Fibroblast of mammary gland (primary cell): Measurements from ENCODE around the gene DAAM1.

Source experiments
- DNase-seq: peaks from one replicate; pipeline ENCODE4 v3.0.0-alpha.2; 2010; ENCODE audit warnings: low read depth
- H3K4me3 ChIP-seq: 2 replicates; pipeline ENCODE4 v1.5.1; 2011; ENCODE audit warnings: low read depth, mild to moderate bottlenecking, low read length, moderate library complexity; ENCODE audit not compliant: control insufficient read depth
- TF ChIP-seq, protein P1 (sequence below): conservative IDR thresholded peaks from 2 replicates; pipeline ENCODE4 v1.5.1; 2011; ENCODE audit warnings: low read depth, low read length, inconsistent platforms; ENCODE audit not compliant: control insufficient read depth, insufficient read depth

Gene DAAM1

DNA sequence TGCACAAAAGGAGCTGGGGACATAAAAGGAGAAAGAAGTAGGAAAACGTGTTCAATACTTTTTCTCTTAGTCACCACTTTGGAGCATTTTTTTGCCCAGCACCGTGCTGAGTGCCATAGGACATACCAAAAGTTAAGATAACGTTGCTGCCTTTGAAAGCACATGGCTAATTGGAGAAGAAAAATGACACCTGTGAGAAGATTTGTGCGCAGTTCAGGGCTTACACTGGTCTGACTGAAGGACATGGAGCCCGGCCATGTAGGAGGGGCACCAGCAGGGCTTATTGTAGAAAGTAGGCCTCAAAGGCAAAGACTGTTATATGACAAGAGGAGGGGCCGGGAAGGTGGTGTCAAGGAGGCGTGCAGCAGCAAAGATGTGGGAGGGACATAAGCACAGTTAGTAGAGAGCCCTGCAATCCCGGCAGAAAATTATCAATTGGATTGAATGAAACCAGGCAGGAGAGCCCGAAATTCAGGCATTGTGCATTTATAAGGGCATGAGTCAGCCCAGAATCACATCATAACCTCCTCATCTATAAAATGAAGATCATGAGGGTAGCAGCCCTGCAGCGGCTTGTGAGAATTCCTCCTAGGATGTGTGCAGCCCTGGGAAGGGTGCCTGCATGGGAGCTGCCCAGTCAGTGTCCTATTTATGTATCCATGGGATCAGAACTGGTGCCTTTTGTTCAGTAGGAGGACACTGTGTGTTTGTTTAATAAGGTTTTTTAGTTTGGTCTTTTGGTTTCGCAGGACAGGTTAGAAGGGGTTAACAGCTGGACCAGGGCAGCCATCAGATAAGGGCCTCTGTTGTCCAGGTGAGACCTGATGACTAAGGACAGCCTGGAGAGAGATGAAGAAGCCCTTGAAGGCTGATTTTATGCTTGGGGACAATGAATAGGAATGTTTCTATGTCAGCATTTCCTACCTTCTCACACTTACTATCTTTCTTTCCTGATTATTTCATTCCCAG is 154.3 kb downstream of the DAAM1 start:
- TF ChIP-seq, protein P1, sequence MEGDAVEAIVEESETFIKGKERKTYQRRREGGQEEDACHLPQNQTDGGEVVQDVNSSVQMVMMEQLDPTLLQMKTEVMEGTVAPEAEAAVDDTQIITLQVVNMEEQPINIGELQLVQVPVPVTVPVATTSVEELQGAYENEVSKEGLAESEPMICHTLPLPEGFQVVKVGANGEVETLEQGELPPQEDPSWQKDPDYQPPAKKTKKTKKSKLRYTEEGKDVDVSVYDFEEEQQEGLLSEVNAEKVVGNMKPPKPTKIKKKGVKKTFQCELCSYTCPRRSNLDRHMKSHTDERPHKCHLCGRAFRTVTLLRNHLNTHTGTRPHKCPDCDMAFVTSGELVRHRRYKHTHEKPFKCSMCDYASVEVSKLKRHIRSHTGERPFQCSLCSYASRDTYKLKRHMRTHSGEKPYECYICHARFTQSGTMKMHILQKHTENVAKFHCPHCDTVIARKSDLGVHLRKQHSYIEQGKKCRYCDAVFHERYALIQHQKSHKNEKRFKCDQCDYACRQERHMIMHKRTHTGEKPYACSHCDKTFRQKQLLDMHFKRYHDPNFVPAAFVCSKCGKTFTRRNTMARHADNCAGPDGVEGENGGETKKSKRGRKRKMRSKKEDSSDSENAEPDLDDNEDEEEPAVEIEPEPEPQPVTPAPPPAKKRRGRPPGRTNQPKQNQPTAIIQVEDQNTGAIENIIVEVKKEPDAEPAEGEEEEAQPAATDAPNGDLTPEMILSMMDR = no peak
- no peak overlapping the region for H3K4me3 ChIP-seq
- no peak for DNase-seq

DNA sequence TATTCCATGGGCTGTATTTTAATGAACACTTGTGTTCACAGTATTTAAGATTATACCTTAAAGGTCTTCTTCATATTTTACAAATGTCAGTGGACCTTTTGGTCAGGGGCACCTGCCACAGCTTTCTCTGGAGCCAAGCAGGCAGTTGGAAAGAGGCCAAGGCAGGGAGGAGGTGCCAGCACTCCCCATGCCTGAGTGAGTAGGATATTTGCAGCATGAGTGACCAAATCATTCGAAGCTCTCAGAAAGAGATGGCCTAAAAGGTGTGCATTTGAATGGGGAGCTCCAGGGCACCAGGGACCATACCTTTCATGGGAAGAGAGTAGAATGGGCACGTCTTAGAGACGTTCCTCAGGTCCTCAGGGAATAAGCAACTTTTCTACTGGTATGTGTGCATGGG is 155.1 kb downstream of the DAAM1 start:
- DNase-seq = no peak
- no peak overlapping the region for H3K4me3 ChIP-seq
- TF ChIP-seq, protein P1 = no peak

DNA sequence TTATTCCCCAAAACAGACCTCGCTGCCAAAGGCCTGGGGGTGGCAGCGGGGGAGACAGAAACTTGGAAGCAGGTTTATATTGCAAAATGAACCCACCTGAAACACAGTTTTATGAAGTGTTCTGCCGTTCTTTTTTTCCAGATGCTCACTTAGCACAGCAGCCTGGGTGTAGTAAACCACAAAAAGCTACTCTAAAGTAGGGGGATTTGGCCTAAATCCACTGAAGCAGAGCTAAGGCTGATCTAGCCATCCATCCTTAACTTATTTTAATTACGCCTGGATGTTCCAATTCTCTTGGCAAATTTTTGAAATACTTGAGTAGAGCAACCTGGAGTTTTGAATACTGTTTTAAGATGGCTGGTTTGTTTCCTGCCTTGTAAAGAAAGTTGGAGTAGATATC is 155.5 kb downstream of the DAAM1 start:
- H3K4me3 ChIP-seq = no peak overlapping the region

DNA sequence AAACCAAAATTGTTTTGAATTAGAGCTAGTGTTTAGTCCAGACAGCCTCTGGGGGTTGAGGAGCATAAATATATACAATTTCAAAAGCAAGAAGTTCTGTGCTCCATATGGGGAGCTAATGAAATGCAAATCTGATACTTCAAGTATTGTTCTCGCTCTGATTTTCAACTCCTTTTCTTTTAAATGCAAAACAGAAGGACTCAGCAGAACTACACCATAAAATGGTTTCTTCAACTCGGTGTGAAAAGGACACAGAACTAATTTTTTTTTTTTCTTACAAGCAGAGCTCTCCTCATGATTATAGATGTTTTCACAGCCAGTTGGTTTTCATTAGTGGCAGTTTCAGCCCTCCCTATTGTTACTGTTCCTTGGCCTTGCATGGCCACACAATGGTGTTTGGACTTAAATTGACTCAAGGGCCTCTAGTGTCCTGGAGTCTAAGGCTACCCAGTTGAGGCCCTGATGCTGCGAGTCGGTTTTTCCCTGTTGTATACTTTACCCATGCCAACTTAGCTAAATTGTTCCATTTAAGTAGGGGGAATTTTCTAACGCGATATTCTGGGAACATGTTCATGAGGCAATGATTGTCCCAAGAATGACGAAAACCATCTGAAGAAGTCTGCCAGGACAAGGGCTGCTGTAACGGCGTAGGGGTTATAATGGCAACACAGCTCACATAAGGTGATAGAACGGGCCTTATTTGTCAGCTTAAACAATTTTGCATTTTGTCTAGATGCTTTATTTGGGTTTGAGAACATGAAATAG is 156.4 kb downstream of the DAAM1 start:
- no peak for DNase-seq
- no peak overlapping the region for H3K4me3 ChIP-seq
- TF ChIP-seq, protein P1 = no peak

More for the DNA sequence above, 155.5 kb downstream of the DAAM1 start:
- DNase-seq = no peak
- TF ChIP-seq, protein P1 = no peak

DNA sequence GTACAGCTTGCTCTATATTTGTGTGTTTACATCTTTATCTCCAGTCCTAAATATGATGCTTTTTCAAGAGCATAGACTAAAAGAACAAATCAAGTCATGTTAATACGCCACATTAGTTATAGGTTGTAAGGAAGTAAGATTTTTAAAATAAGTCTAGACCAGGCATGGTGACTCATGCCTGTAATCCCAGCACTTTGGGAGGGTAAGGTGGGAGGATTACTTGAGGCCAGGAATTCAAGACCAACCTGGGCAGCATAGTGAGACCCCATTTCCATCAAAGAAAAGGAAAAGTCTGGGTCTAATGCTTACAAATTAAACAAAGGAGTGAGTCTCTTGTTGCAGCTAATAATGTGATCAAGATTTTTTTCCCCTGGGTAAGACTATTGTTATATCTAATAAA is 157.9 kb downstream of the DAAM1 start:
- no peak overlapping the region for H3K4me3 ChIP-seq
- DNase-seq = no peak
- TF ChIP-seq, protein P1 = no peak

DNA sequence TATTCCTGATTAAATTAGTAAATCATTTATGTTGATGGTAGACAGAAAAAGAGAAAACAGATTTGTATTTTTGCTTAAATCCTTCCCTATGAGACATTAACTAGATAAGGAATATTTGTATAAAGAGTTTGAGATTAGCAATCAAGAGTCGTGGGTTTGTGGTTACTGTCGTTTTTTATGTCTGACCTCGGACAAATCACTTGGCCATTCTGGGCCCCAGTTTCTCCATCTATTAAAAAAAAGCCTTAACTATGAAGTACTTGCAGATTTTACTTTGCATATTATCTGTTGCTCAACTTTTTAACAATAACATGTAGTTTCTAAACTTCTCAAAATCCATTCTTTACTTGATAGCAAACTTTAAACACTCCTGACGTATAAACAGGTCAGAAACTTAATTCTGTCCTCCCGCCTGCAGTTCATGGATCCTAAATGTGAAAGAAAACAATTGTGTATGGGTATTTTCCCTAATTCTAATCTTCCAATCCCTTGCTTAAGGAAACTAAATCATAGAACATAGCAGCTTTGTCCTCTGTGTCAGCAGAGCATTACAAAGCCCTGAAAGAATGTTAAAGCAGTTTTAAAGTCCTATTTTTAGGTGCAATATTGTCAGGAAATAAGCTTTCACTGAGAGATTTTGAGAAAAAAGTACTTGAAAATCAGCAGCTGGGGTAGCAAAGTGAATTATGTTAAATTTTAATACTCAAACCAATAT is 158.5 kb downstream of the DAAM1 start:
- DNase-seq = no peak
- TF ChIP-seq, protein P1 = no peak
- H3K4me3 ChIP-seq = no peak overlapping the region
